ENCODE results near the gene CX3CR1.

CX3CR1 gene

DNA sequence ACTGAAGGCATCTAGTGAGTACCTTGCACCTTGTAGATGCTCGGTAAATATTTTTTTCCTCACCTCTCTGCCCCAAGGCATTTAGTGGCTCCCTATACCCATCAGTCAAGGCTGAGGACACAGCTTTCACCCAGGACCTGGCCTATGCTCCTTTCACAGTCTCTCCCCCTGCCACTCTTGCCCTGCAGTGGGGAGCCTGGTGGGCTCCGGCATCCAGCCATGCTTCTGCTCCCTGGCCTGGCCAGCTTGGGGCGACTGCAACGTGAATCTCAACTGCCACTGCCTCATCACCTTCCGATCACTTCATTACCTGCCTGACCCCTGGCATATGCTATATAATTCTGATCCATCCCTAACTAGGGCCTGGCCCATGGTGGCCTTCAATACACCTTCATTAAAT lies 735 bp upstream of the CX3CR1 start:
- H3K27me3 ChIP-seq (ENCODE audit: insufficient read depth, low read length) = 0 out of 2 replicates have a peak, but pooled peaks cover 4% of the 10 kb centered on the region
- H3K79me2 ChIP-seq (ENCODE audit: insufficient read depth, low read length) = no peaks in the 10 kb centered on the region
- H2AFZ ChIP-seq (ENCODE audit: low read length) = no peak overlapping the region
- H3K9me3 ChIP-seq (ENCODE audit: low read length) = no peaks in the 10 kb centered on the region
- no peaks in the 10 kb centered on the region for H3K4me1 ChIP-seq (ENCODE audit: insufficient read depth, low read length, severe bottlenecking)
- no peaks in the 10 kb centered on the region for H4K20me1 ChIP-seq (ENCODE audit: insufficient read depth, low read length)
- H3K27ac ChIP-seq (ENCODE audit: low read depth, low read length, poor library complexity, severe bottlenecking) = no peak overlapping the region
- H3K9me2 ChIP-seq (ENCODE audit: low read depth, low read length) = no peaks in the 10 kb centered on the region
- H3K4me3 ChIP-seq (ENCODE audit: low read depth, low read length, poor library complexity, severe bottlenecking) = no peak overlapping the region
- H3K4me2 ChIP-seq (ENCODE audit: low read length) = no peak overlapping the region
- H3K36me3 ChIP-seq (ENCODE audit: insufficient read depth, low read length) = no peaks in the 10 kb centered on the region
- H3F3A ChIP-seq (ENCODE audit: insufficient read depth, low read length) = no peaks in the 10 kb centered on the region
- TF ChIP-seq, protein P1, sequence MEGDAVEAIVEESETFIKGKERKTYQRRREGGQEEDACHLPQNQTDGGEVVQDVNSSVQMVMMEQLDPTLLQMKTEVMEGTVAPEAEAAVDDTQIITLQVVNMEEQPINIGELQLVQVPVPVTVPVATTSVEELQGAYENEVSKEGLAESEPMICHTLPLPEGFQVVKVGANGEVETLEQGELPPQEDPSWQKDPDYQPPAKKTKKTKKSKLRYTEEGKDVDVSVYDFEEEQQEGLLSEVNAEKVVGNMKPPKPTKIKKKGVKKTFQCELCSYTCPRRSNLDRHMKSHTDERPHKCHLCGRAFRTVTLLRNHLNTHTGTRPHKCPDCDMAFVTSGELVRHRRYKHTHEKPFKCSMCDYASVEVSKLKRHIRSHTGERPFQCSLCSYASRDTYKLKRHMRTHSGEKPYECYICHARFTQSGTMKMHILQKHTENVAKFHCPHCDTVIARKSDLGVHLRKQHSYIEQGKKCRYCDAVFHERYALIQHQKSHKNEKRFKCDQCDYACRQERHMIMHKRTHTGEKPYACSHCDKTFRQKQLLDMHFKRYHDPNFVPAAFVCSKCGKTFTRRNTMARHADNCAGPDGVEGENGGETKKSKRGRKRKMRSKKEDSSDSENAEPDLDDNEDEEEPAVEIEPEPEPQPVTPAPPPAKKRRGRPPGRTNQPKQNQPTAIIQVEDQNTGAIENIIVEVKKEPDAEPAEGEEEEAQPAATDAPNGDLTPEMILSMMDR (IDR thresholded peaks at IDR 0.05; ENCODE audit: low read length) = no peak
- no peak for TF ChIP-seq EZH2 (IDR thresholded peaks at IDR 0.05; ENCODE audit: borderline replicate concordance, low read length)
- no peak overlapping the region for H3K9ac ChIP-seq (ENCODE audit: low read length)

DNA sequence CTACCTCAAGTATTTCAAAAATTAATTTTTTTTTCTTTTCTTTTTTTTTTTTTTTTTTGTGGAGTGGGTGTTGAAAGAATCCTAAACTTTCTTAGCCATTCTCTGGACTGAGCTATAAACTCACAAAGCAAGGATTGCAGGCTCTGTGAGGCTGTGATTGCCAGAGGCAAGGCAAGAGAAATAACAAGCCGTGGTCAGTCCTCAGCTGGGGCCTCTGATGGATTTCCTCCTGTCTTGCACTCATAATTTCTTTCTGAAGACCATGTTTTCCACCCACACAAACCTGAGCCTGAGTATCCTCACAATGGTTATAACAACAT lies 1.3 kb downstream of the CX3CR1 start:
- Histone ChIP-seq H3K4me1 (ENCODE audit: insufficient read depth, low read length, severe bottlenecking) (no peaks in the 10 kb centered on the region), H3K9me3 (ENCODE audit: low read length) (no peaks in the 10 kb centered on the region), H3K27ac (ENCODE audit: low read depth, low read length, poor library complexity, severe bottlenecking) (no peak overlapping the region), H2AFZ (ENCODE audit: low read length) (no peak overlapping the region), H3K27me3 (ENCODE audit: insufficient read depth, low read length) (0 out of 2 replicates have a peak, but pooled peaks cover 4% of the 10 kb centered on the region), H4K20me1 (ENCODE audit: insufficient read depth, low read length) (no peaks in the 10 kb centered on the region), H3K9ac (ENCODE audit: low read length) (no peak overlapping the region), H3K79me2 (ENCODE audit: insufficient read depth, low read length) (no peaks in the 10 kb centered on the region), H3K9me2 (ENCODE audit: low read depth, low read length) (no peaks in the 10 kb centered on the region), H3K4me2 (ENCODE audit: low read length) (no peak overlapping the region), H3K4me3 (ENCODE audit: low read depth, low read length, poor library complexity, severe bottlenecking) (no peak overlapping the region), H3K36me3 (ENCODE audit: insufficient read depth, low read length) (no peaks in the 10 kb centered on the region), H3F3A (ENCODE audit: insufficient read depth, low read length) (no peaks in the 10 kb centered on the region)
- TF ChIP-seq EZH2 (IDR thresholded peaks at IDR 0.05; ENCODE audit: borderline replicate concordance, low read length) = no peak
- TF ChIP-seq, protein P1 (IDR thresholded peaks at IDR 0.05; ENCODE audit: low read length) = no peak

DNA sequence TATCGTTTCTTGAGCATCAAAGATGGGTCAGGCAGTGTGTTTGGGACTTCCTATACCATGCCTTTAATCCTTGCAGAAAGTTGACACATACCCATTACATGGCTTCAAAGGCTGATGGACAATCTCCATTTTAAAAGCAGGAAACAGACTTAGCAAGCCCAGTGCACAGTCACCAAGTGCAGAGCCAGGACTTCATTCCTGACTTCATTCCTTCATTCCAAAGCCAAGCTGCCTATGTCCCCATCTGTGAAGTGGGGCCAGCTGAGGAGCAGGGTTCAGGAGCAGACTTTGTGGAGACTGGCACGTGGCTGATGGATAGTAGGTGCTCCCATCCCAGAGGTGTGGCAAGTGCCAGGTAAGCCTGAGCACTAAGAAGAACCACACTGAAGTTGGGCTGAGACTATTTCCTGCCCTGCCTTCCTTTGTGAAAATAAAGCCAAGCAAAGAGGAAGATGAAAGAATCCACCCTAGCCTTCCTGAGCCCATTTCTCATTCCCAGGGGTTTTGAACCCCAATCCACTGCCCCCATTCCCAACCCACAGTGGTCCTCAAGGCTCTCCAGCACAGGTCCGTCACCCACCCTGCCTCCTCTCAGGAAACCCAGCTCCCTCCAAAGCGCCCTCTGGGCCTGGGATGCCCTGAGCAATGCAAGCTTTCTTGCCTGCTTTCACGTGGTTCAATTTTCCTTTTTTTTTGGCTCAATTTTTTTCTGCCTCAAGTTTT lies 1.8 kb downstream of the CX3CR1 start:
- H3F3A ChIP-seq (ENCODE audit: insufficient read depth, low read length) = no peaks in the 10 kb centered on the region
- H3K4me2 ChIP-seq (ENCODE audit: low read length) = no peak overlapping the region
- H3K4me1 ChIP-seq (ENCODE audit: insufficient read depth, low read length, severe bottlenecking) = no peaks in the 10 kb centered on the region
- H3K27me3 ChIP-seq (ENCODE audit: insufficient read depth, low read length) = 0 out of 2 replicates have a peak, but pooled peaks cover 4% of the 10 kb centered on the region
- H3K4me3 ChIP-seq (ENCODE audit: low read depth, low read length, poor library complexity, severe bottlenecking) = no peak overlapping the region
- H3K9me3 ChIP-seq (ENCODE audit: low read length) = no peaks in the 10 kb centered on the region
- no peaks in the 10 kb centered on the region for H3K36me3 ChIP-seq (ENCODE audit: insufficient read depth, low read length)
- H2AFZ ChIP-seq (ENCODE audit: low read length) = no peak overlapping the region
- H3K9me2 ChIP-seq (ENCODE audit: low read depth, low read length) = no peaks in the 10 kb centered on the region
- H3K79me2 ChIP-seq (ENCODE audit: insufficient read depth, low read length) = no peaks in the 10 kb centered on the region
- TF ChIP-seq, protein P1 (IDR thresholded peaks at IDR 0.05; ENCODE audit: low read length) = no peak
- no peak for TF ChIP-seq EZH2 (IDR thresholded peaks at IDR 0.05; ENCODE audit: borderline replicate concordance, low read length)
- H4K20me1 ChIP-seq (ENCODE audit: insufficient read depth, low read length) = no peaks in the 10 kb centered on the region
- H3K27ac ChIP-seq (ENCODE audit: low read depth, low read length, poor library complexity, severe bottlenecking) = no peak overlapping the region
- H3K9ac ChIP-seq (ENCODE audit: low read length) = no peak overlapping the region
